ENCODE measurements around the gene WDR5B.
"Not testable (repeated sequence)": the region's sequence is repeated elsewhere in the genome, so short reads cannot be mapped to it uniquely, and the experiment has no call there.

WDR5B gene

GRCh38 chr3:122392868-122393844 is 22.7 kb downstream of the WDR5B start:
- no peak for ATAC-seq
- peaks cover 19% of the 10 kb centered on the region for H3K4me1 Mint-ChIP-seq
- H3K27ac Mint-ChIP-seq, result no peak overlapping the region
- H3K4me3 Mint-ChIP-seq, result no peak overlapping the region
- no peaks in the 10 kb centered on the region for H3K27me3 Mint-ChIP-seq
- no peaks in the 10 kb centered on the region for H3K9me3 Mint-ChIP-seq
- peaks cover 18% of the 10 kb centered on the region for H3K36me3 Mint-ChIP-seq

GRCh38 chr3:122391681-122392446 is 24.0 kb downstream of the WDR5B start:
- H3K27ac Mint-ChIP-seq, result no peak overlapping the region
- no peak for ATAC-seq
- H3K4me1 Mint-ChIP-seq, result peaks cover 21% of the 10 kb centered on the region
- H3K36me3 Mint-ChIP-seq, result peaks cover 26% of the 10 kb centered on the region
- H3K4me3 Mint-ChIP-seq, result no peak overlapping the region
- H3K27me3 Mint-ChIP-seq, result no peaks in the 10 kb centered on the region
- H3K9me3 Mint-ChIP-seq, result no peaks in the 10 kb centered on the region

GRCh38 chr3:122390665-122391064 is 25.2 kb downstream of the WDR5B start:
- no peak overlapping the region for H3K27ac Mint-ChIP-seq
- H3K4me1 Mint-ChIP-seq, result peaks cover 21% of the 10 kb centered on the region
- ATAC-seq, result no peak
- H3K9me3 Mint-ChIP-seq, result no peaks in the 10 kb centered on the region
- H3K4me3 Mint-ChIP-seq, result no peak overlapping the region
- no peaks in the 10 kb centered on the region for H3K27me3 Mint-ChIP-seq
- H3K36me3 Mint-ChIP-seq, result peaks cover 30% of the 10 kb centered on the region

- Mint-ChIP-seq H3K4me1 (peaks cover 23% of the 10 kb centered on the region), H3K27ac (peak overlapping the region; percentile 13), H3K4me3 (no peak overlapping the region), H3K36me3 (peaks cover 28% of the 10 kb centered on the region), H3K9me3 (no peaks in the 10 kb centered on the region), H3K27me3 (no peaks in the 10 kb centered on the region)
- no peak for ATAC-seq
These were observed 26.0 kb downstream of the WDR5B start for GRCh38 chr3:122389892-122390291.

- ATAC-seq, result no peak
- H3K36me3 Mint-ChIP-seq, result peaks cover 21% of the 10 kb centered on the region
- no peak overlapping the region for H3K4me3 Mint-ChIP-seq
- H3K4me1 Mint-ChIP-seq, result peaks cover 30% of the 10 kb centered on the region
- H3K27me3 Mint-ChIP-seq, result no peaks in the 10 kb centered on the region
- peak overlapping the region; percentile 13 for H3K27ac Mint-ChIP-seq
- no peaks in the 10 kb centered on the region for H3K9me3 Mint-ChIP-seq
These were observed 26.7 kb downstream of the WDR5B start for GRCh38 chr3:122389197-122389596.

GRCh38 chr3:122387709-122388108 is 28.2 kb downstream of the WDR5B start:
- peak overlapping the region; percentile 13 for H3K27ac Mint-ChIP-seq
- H3K4me1 Mint-ChIP-seq, result peaks cover 44% of the 10 kb centered on the region
- no peak for ATAC-seq

GRCh38 chr3:122383771-122384697 is 31.8 kb downstream of the WDR5B start, which contains the start of gene FAM162A:
Gene FAM162A, plus strand, starts transcription at chr3:122384182. Its CDS starts 84 bp downstream, at chr3:122384266.
- no peaks in the 10 kb centered on the region for H3K9me3 Mint-ChIP-seq
- H3K36me3 Mint-ChIP-seq, result peaks cover 16% of the 10 kb centered on the region
- H3K4me3 Mint-ChIP-seq, result peak within 1 kb of the TSS; percentile 90
- peak; percentile 97 for ATAC-seq
- H3K4me1 Mint-ChIP-seq, result peaks cover 64% of the 10 kb centered on the region
- H3K27me3 Mint-ChIP-seq, result no peaks in the 10 kb centered on the region
- H3K27ac Mint-ChIP-seq, result peak within 1 kb of the TSS; percentile 93

More at GRCh38 chr3:122387709-122388108, 28.2 kb downstream of the WDR5B start:
- Mint-ChIP-seq H3K4me3 (no peak overlapping the region), H3K36me3 (peaks cover 16% of the 10 kb centered on the region), H3K27me3 (no peaks in the 10 kb centered on the region), H3K9me3 (no peaks in the 10 kb centered on the region)

- H3K27me3 Mint-ChIP-seq, result no peaks in the 10 kb centered on the region
- H3K9me3 Mint-ChIP-seq, result no peaks in the 10 kb centered on the region
- peak within 1 kb of the TSS; percentile 90 for H3K4me3 Mint-ChIP-seq
- peak; percentile 62 for ATAC-seq
- peaks cover 59% of the 10 kb centered on the region for H3K4me1 Mint-ChIP-seq
- peaks cover 11% of the 10 kb centered on the region for H3K36me3 Mint-ChIP-seq
- peak within 1 kb of the TSS; percentile 93 for H3K27ac Mint-ChIP-seq
These were observed 32.8 kb downstream of the WDR5B start, which contains the start of gene MIX23 for GRCh38 chr3:122382888-122383666. Gene MIX23, minus strand, starts transcription at chr3:122383231. Its CDS starts 7 bp downstream, at chr3:122383224.

GRCh38 chr3:122377975-122378374 is 37.9 kb downstream of the WDR5B start:
- Mint-ChIP-seq H3K27me3 (no peaks in the 10 kb centered on the region), H3K27ac (no peak overlapping the region), H3K4me1 (peaks cover 39% of the 10 kb centered on the region), H3K36me3 (peaks cover 29% of the 10 kb centered on the region), H3K4me3 (no peak overlapping the region), H3K9me3 (no peaks in the 10 kb centered on the region)
- no peak for ATAC-seq

- ATAC-seq, result no peak
- no peak overlapping the region for H3K27ac Mint-ChIP-seq
- H3K4me3 Mint-ChIP-seq, result no peak overlapping the region
- H3K27me3 Mint-ChIP-seq, result no peaks in the 10 kb centered on the region
- peaks cover 43% of the 10 kb centered on the region for H3K36me3 Mint-ChIP-seq
- no peaks in the 10 kb centered on the region for H3K9me3 Mint-ChIP-seq
- H3K4me1 Mint-ChIP-seq, result peaks cover 12% of the 10 kb centered on the region
These were observed 41.8 kb downstream of the WDR5B start for GRCh38 chr3:122374034-122374433.

- H3K27me3 Mint-ChIP-seq, result no peaks in the 10 kb centered on the region
- H3K36me3 Mint-ChIP-seq, result peaks cover 51% of the 10 kb centered on the region
- H3K27ac Mint-ChIP-seq, result no peak overlapping the region
- no peaks in the 10 kb centered on the region for H3K9me3 Mint-ChIP-seq
- H3K4me1 Mint-ChIP-seq, result no peaks in the 10 kb centered on the region
- H3K4me3 Mint-ChIP-seq, result no peak overlapping the region
- ATAC-seq, result no peak
These were observed 49.5 kb downstream of the WDR5B start for GRCh38 chr3:122366379-122366749.

- not testable (repeated sequence) for H3K4me1 Mint-ChIP-seq, H3K27ac Mint-ChIP-seq, H3K4me3 Mint-ChIP-seq, H3K9me3 Mint-ChIP-seq, H3K27me3 Mint-ChIP-seq, ATAC-seq
- peaks cover 46% of the 10 kb centered on the region for H3K36me3 Mint-ChIP-seq
These were observed 50.1 kb downstream of the WDR5B start for GRCh38 chr3:122365582-122366378.

GRCh38 chr3:122365073-122365472 is 50.8 kb downstream of the WDR5B start:
- H3K36me3 Mint-ChIP-seq, result peaks cover 50% of the 10 kb centered on the region
- H3K27ac Mint-ChIP-seq, result no peak overlapping the region
- ATAC-seq, result no peak
- no peaks in the 10 kb centered on the region for H3K9me3 Mint-ChIP-seq
- H3K4me1 Mint-ChIP-seq, result no peaks in the 10 kb centered on the region
- H3K27me3 Mint-ChIP-seq, result no peaks in the 10 kb centered on the region
- H3K4me3 Mint-ChIP-seq, result no peak overlapping the region

Measured in stimulated activated memory B cell treated with anti-CD40 and anti-IgM and Interleukin-4, amounts not matched to agents 10 μg/mL and 1 μg/mL and 100 μg/mL, for 72 hours (primary cell).